NB4 (cell line): Measurements from ENCODE around the gene AP3B1.

ENCODE experiments used
- DNase-seq: peaks from one replicate; pipeline ENCODE4 v3.0.0; 2010; ENCODE audit warnings: low read depth
- H3K4me3 ChIP-seq: one replicate; pipeline ENCODE4 v1.5.1; 2011; ENCODE audit warnings: mild to moderate bottlenecking, low read depth, low read length, moderate library complexity
- CTCF ChIP-seq: IDR thresholded peaks from one replicate; pipeline ENCODE4 v1.5.1; 2012; ENCODE audit warnings: low read depth, low read length
- MAX ChIP-seq: IDR thresholded peaks from 2 replicates; pipeline ENCODE4 v1.6.1; 2011; ENCODE audit warnings: low read depth, low read length
- MYC ChIP-seq: IDR thresholded peaks from 2 replicates; pipeline ENCODE4 v1.6.1; 2011; ENCODE audit warnings: low read depth, low read length
- POLR2A ChIP-seq: IDR thresholded peaks from 2 replicates; pipeline ENCODE4 v1.6.1; 2011; ENCODE audit warnings: mild to moderate bottlenecking; ENCODE audit not compliant: insufficient read length; ENCODE audit errors: extremely low read depth

AP3B1 gene

GRCh38 chr5:78025540-78025939 is 269.0 kb downstream of the AP3B1 start:
- TF ChIP-seq MYC: no peak
- TF ChIP-seq POLR2A: no peak
- TF ChIP-seq CTCF: no peak
- TF ChIP-seq MAX: no peak
- no peak for DNase-seq
- H3K4me3 ChIP-seq: no peak overlapping the region

GRCh38 chr5:78019744-78020143 is 274.8 kb downstream of the AP3B1 start:
- TF ChIP-seq MAX (no peak), CTCF (no peak), MYC (no peak), POLR2A (no peak)
- no peak for DNase-seq
- no peak overlapping the region for H3K4me3 ChIP-seq

GRCh38 chr5:78016863-78017529 is 277.5 kb downstream of the AP3B1 start:
- no peak for DNase-seq
- TF ChIP-seq CTCF (no peak), POLR2A (no peak), MAX (no peak)
- no peak overlapping the region for H3K4me3 ChIP-seq

GRCh38 chr5:78009937-78010527 is 284.5 kb downstream of the AP3B1 start:
- DNase-seq: no peak
- no peak for TF ChIP-seq MAX
- no peak for TF ChIP-seq MYC
- TF ChIP-seq POLR2A: no peak
- TF ChIP-seq CTCF: no peak
- H3K4me3 ChIP-seq: no peak overlapping the region

- no peak for TF ChIP-seq MYC
- TF ChIP-seq POLR2A: no peak
- peak; percentile 75 for TF ChIP-seq CTCF
- peak; percentile 66 for DNase-seq
- H3K4me3 ChIP-seq: no peak overlapping the region
Measured at GRCh38 chr5:78008356-78008967, 286.0 kb downstream of the AP3B1 start.
